Left cardiac atrium (tissue), 4 donors: ENCODE data around the gene CKMT1B. TPM values are rescaled to one million over a fixed set of nuclear protein-coding genes. Genes with fewer than 3 reads are reported as not detected.
"Not testable (repeated sequence)": the region's sequence is repeated elsewhere in the genome, so short reads cannot be mapped to it uniquely, and the experiment has no call there.

Source experiments
- ATAC-seq, 2 donors: fragments of 200-7000 bp; cut with Tn5 transposase; one replicate each; pipeline ENCODE4 v1.9.1; 2020; ENCODE audit warnings: mild to moderate bottlenecking in 2 of 2, moderate library complexity in 2 of 2
- DNase-seq: peaks from one replicate; pipeline ENCODE4 v3.0.0-alpha.2; 2020
- intact Hi-C, 2 donors: fragments of 100-400 bp; cut with DNase I; formaldehyde crosslinking; loops; one replicate each; pipeline versions ENCODE4 v1.14.1 to v1.15.1; 2022 to 2023
- long read RNA-seq: library from polyadenylated mRNA; unstranded; transcript quantifications from one replicate; pipeline ENCODE4 v2.0.0, GENCODE V29; 2021
- total RNA-seq, 2 donors: library from RNA; stranded (reverse); fragmentation: NEBNext Ultra II Directional; extraction: Animal tissue kit (Norgen Biotek cat#: 25700); gene quantifications; one replicate each; pipeline ENCODE4 v1.2.1, GENCODE V29; 2021
- donor health status: DM: no; HTN: yes; CAD: no.
- donor health status: DM: no; HTN: yes; CAD: no; lungs with severe emphysema.
- donor health status: DM: yes; HTN: yes; CAD: no.
- donor health status: Dilated cardiomyopathy.

CKMT1B gene
- 1 to 10 TPM; 3.7 to 5.5 TPM for total RNA-seq
- long read RNA-seq, partial matches to known transcripts: 0 of 1 reads
- long read RNA-seq, other reads (novel, unspliced or antisense): 0 of 1 reads

DNA sequence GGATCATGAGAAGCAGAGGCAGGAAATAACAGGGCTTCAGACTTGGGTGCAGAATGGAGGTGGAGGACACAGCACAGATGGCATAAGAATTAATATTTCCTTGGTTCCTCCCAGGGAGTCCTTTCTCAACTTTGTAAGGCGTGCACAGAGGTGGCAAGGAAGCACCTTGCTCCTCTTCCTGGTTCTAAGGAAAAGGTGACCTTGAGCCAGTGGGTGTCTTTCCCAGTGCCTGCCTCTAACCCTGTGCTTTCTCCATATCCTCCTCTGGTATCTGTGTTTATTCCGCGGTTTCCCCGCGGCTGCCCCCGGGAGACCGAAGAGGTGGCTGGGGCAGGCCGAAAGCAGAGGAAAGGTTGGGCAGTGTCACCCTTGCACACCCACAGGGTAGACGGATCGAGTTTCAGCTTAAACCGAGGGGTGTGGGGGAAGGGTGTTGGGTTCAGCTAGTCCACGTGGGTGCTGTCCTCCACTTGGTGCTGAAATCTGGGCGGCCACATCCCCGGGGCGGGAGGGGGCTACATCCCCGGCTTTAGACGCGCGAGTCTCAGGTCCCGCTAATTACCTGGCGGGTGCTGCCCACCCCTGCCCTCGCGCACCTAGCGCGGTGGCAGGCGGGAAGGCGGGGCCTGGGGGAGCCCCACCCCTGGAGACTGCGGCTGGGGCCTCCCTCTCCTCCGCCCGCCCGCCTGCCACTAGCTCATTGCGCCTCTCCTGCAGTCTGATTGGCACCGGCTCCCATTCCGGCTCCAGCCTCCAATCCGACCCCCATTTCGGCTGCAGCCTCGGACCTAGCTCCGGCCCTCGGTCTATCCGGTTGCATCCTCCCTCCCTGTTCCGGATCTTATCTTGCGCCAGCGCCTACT is at the start of gene CKMT1B:
Gene CKMT1B, plus strand, starts transcription at position 700 of the 863 bp plus-strand sequence. CDS start 192 bp downstream, outside the sequence.
- DNase-seq, intact Hi-C loops: not testable (repeated sequence)
- peak; percentile 60 to 79 for ATAC-seq

DNA sequence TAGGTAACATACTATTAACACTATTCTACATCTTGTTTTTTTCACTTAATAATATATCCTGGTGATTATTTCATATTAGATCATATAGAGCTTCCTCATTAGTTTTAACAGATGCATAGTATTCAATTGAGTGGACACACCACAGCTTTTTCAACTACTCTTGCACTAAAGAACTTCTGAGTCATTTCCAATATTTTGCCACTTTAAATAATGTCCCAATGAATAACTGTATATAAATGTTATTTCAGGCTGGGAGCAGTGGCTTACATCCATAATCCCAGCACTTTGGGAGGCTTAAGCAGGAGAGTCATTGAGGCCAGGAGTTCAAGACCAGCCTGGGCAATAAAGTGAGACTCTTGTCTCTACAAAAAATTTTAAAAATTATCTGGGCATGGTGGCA is 49.6 kb upstream of the CKMT1B start:
- DNase-seq (no peak), ATAC-seq (no peak)
- intact Hi-C loops: no loop called here

DNA sequence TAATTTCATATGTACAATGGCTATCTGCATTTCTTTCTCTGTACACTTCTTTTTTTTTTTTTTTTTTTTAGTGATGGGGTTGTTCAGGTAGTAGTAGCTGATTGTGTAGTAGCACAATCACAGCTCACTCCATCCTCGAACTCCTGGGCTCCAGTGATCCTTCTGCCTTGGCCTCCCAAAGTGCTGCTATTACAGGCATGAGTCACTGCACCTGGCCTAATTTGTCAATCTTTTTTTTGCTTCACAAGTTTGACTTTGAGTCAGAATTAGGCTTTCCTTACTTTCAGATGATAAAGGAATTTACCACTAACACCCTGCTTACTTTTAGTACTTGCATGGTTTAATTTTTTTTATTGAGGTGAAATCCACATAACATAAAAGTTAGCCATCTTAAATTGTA is 48.4 kb upstream of the CKMT1B start:
- ATAC-seq (no peak), DNase-seq (no peak)
- intact Hi-C loops: no loop called here

DNA sequence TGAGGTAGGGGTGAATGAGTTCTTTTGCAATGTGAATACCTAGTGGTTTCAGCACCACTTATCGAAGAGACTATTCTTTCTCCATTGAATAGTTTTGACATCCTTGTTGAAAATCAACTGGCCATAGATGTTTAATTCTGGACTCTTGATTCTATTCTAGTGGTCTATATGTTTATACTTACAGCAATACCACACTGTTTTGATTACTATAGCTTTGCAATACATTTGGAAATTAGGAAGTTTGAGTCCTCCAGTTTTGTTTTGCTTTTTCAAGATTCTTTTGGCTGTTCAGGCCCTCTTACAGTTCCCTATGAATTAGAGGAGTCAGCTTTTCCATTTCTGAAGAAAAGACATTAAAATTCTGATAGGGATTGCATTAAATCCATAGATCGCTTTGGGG is 46.3 kb upstream of the CKMT1B start:
- no peak for ATAC-seq
- DNase-seq: no peak
- intact Hi-C loops: no loop called here

DNA sequence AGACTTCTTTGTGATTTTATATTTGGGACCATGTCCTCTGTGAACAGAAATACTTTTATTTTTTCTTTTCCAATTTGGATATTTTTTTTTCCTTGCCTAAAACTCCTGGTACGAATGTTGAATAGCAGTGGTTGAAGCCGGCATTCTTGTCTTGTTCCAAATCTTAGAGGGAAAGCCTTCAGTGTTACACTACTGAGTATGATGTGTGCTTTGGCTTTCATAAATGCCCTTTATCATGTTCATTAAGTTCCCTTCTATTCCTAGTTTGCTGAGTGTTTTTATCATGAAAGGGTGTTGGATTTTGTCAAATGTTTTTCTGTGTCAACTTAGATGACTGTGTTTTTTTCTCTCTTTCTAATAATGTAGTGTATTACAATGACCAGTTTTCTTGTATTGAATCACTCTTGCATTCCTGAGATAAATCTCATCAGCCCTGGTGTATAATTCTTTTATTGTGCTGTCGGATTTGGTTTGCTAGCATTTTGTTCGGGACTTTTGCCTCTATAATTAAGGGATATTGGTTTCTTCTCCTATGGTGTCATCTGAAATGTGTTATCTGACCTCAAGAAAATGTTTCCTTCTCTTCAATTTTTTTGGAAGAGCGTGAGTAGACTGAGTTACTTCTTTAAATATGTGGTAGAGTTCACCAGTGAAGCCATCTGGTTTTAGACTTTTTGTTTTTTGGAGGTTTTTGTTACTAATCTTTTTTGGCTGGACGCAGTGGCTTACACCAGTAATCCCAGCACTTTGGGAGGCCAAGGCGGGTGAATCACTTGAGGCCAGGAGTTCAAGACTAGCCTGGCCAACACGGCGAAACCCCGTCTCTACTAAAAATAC is 43.1 kb upstream of the CKMT1B start:
- DNase-seq: no peak
- intact Hi-C loops: no loop called here
- peak; percentile 23 to 58 for ATAC-seq

DNA sequence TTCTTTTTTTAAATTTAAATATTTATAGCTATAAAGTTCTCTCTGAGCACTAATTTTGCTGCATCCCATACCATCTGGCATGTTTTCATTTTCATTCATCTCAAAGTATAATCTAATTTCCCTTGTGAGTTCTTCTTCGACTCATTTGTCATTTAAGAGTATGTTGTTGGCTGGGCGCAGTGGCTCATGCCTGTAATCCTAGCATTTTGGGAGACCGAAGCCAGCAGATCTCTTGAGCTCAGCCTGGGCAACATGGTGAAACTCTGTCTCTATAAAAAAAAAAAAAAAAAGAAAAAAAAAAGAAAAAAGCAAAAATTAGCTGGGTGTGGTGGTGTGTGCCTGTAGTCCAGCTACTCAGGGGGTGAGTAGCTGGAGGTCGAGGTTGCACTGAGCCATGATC is 41.6 kb upstream of the CKMT1B start:
- no peak for ATAC-seq

DNA sequence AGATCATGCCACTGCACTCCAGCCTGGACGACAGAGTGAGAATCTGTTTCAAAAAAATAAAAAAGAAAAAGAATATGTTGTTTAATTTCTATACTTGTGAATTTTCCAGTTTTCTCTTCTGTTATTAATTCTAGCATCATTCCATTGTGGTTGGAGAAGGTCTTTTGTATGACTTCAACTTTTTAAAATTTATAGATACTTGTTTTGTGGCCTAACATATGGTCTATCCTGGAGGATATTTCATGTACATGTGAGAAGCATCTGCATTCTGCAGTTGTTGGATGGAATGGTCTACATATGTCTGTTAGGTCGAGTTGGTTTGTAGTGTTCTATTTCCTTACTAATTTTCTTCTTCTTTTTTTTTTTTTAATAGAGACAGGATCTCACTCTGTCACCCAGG is 40.8 kb upstream of the CKMT1B start:
- no peak for ATAC-seq
- intact Hi-C loops: no loop called here

More for the DNA sequence above, 41.6 kb upstream of the CKMT1B start:
- no peak for DNase-seq
- intact Hi-C loops: no loop called here

DNA sequence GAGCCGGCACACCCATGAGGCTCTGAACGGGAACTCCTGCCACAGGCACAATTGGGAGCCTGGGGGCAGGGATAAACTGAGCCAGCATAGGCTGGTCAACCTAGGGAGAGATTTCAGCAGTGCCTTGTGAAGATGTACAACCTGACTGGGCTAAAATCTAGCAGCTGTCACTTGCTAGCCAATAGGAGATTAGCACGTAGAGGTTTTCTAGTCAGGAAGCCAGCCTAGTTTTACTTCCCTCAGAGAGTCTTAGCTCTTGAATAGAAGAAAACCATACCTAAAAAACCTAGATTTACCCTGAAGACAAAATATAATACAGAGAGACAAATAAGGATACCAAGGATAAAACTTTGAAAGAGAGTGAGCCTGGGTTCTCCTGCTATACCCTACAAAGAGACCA is 31.1 kb upstream of the CKMT1B start:
- DNase-seq, ATAC-seq, intact Hi-C loops: not testable (repeated sequence)

More for the DNA sequence above, 40.8 kb upstream of the CKMT1B start:
- no peak for DNase-seq

DNA sequence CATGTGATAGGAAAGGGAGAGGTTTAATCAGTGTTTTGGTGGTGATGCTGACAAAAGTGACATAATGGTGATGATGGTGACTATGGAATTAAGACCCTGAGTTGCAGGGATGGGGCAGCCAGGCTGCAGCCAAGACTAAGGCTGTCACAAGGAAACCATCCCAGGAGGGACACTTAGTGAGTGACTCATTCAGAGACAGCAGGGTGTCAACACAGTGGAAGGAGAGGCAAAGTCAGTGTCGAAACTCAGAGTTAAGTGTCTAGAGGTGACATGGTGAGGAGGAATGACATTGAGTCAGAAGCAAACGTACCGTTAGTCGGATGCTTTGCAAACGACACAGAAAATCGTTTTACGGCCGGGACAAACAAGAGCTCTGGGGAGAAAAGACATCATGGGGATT is 30.0 kb upstream of the CKMT1B start:
- intact Hi-C loops: not testable (repeated sequence)
- ATAC-seq: peak in 1 of 2 donors; percentile 19

DNA sequence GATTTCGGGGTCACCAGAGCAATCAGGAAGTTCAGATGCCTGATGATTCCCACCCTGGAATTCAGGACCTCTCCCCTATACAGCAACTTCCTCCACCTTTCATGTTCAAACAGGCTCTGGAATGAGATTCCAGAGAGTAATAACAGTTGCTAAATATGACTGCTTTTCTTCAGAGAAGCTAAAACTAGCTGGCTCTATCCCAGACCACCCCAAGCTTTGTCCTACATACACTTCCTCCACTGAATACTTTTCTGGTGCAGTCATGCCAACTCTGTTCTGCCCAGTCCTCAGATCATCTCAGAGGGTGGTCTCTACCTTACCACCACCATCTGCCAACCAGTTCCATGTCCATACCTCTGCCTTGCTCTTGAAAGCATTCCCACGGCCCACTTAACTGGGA is 27.2 kb upstream of the CKMT1B start:
- ATAC-seq, intact Hi-C loops: not testable (repeated sequence)

More for the DNA sequence above, 30.0 kb upstream of the CKMT1B start:
- DNase-seq: not testable (repeated sequence)

DNA sequence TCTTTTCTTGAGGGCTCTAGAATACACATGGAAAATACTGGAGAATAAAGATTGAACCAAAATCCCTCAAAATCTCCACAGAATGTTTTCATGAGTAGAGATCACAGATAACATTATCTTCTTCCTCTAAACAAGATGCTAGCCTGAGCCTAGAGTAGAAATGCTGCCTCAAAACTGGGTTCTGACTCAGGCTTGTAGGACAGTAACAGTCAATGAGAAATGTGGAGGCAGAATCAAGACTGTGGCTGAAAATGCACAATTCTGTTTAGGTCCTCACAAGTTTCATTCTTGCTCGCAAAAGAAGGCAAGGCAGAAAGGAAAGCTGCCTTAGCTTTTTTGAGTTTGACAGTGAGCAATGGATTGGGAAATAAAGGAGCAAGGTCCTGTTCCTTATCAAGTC is 19.2 kb upstream of the CKMT1B start:
- DNase-seq, intact Hi-C loops, ATAC-seq: not testable (repeated sequence)

More for the DNA sequence above, 27.2 kb upstream of the CKMT1B start:
- not testable (repeated sequence) for DNase-seq

DNA sequence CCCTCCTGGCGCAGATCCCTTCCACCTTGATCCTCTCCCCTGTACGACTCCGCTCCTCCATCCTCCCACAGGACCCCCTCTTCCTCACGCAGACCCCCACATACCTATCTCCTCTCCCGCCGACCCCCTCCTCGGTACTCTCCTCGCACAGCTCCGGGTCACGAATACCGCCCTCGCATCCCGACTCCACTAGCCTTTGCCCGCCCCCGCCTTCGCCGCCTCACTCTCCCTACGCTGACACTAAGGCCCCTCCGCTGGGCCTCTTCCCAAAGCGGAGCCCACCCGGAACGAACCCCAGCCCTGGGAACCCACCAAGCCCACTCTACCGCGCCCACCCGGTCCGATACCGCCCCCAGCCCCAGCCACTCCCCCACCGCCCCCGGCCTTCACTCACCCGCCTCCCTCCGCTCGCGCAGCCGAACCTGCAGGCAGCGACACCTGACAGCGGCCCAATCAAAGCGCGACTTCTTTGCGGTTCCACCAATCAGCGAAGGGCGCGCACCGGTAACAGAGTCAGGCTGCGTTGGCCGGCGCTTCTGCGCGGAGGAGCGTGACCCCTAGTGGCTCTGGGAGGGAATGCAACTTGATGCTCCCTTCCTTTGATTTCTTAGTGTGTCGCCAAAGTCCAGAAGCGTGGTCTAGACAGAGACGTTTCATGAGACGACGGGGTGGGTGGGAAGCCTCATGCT is 3.9 kb upstream of the CKMT1B start, which contains the start of gene PPIP5K1:
Gene PPIP5K1, minus strand, starts transcription at position 431 of the 689 bp plus-strand sequence. CDS start 5,704 bp downstream, outside the sequence.
- DNase-seq, intact Hi-C loops: not testable (repeated sequence)
- peak; percentile 97 for ATAC-seq

DNA sequence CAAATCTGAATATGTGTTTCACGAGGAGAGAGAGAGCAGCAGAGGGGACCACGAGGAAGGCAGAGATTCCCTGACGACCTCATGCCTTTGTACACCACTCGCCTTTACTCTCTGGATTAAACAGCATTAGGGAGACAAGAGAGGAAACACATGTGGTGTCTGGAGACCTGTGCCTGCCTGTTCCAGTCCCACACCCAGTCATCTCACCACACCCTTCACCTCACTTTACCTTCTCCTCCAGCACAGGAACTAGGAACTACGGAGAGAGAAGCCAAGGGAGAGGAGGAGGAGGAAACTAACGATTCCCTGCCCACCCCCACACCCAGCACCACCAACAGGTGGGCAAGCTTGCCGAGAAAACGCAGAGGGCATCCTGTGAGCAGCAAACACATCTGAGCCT is 986 bp upstream of the CKMT1B start:
- peak in 1 of 2 donors; percentile 28 for ATAC-seq
- intact Hi-C loops, DNase-seq: not testable (repeated sequence)

DNA sequence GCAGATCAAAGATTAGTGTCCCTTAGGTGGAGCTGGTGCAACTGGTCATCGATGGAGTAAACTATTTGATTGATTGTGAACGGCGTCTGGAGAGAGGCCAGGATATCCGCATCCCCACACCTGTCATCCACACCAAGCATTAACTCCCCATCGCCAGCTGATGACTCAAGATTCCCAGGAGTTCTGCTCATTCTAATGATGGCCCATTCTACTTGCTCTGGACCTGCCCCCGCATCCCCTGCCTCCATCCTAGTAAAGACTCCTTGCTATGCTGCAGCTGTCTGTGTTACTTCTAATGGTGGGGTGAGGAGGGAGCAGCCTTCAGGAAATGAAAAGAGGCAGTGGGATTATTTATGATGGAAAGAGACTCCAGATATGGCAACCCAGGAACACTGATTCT is 5.3 kb downstream of the CKMT1B start:
- intact Hi-C loops, DNase-seq, ATAC-seq: not testable (repeated sequence)

DNA sequence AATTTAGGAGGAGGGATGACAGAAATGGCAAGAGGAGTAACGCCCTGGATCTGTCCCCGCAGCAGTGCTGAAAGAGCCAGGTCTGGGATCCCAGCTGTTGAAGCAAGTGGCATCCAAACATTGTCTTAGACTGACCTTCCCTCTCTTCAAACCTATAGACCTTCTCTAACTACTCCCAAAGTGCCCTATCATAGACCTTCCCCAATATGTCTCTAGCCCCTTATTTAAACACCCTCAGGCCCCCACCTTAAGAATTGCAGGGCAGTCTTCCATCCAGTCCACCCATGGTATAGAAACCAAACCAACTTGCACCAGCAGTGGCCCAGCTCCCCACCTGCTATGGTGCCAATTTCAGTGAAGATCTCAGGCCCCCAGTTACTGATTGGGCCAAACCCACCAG is 6.4 kb downstream of the CKMT1B start:
- intact Hi-C loops, ATAC-seq, DNase-seq: not testable (repeated sequence)

DNA sequence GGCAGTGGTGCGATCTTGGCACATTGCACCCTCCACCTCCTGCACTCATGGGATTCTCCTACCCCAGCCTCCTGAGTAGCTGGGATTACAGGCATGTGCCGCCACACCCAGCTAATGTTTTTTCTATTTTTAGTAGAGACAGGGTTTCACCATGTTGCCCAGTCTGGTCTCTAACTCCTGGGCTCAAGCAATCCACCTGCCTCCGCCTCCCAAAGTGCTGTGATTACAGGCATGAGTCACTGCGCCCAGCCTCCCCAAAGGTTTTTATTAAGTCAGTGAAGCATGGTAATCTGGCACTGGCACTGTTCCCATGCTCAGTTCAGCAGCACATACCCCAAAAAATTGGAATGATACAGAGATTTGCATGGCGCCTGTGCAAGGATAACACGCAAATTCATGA is 8.4 kb downstream of the CKMT1B start:
- ATAC-seq: peak in 1 of 2 donors; percentile 29
- intact Hi-C loops: not testable (repeated sequence)

DNA sequence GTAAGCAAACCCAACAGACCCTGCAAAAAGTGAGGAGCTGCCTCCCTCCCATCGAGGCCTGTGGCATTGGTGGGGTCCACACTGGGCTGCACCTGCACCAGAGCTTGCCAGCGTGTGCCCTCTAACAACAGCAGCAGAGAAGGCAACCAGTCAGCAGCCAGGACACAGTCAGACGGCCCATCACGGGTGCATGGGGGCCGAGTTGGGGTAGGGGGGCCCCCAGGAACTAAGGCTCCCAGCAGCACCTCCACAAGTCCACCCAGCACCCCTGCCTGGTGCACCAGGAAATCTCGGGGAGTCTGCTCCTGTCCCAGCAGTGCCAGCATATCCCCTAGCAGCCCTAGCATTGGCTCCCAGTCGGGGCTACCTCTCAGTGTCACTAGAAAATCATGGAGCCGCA is 23.9 kb downstream of the CKMT1B start:
- DNase-seq, ATAC-seq, intact Hi-C loops: not testable (repeated sequence)

More for the DNA sequence above, 8.4 kb downstream of the CKMT1B start:
- DNase-seq: not testable (repeated sequence)

DNA sequence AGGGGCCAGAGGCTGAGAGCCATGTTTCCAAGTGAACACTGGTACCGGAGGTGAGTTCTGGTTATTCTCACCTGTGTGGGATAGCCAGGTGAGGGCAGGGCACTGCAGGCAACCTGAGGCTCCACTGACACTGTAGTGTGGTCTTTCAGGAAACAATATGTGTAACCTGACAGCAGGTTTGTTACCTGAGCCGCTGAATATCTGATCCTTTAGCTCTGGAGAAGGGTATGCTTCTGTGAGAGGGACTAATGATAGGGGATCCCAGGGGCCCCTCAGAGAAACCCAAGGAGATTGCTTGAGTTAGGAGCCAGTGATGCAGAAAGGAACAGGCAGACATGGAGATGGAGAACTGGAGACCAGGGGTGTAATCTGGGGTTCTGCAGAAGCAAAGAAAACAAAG is 24.9 kb downstream of the CKMT1B start, which contains the start of gene STRC:
Gene STRC, minus strand, starts transcription at position 101 of the 400 bp plus-strand sequence. Its CDS starts 78 bp downstream, at position 23.
- ATAC-seq, intact Hi-C loops, DNase-seq: not testable (repeated sequence)
